DMS114 treated with DMSO at 0.1 percent for 48 hours (cell line): Measurements from ENCODE around the gene CES2.
A peak's percentile ranks its signal among the peaks of the same experiment; 100 is the strongest.
"Not testable (repeated sequence)": the region's sequence is repeated elsewhere in the genome, so short reads cannot be mapped to it uniquely, and the experiment has no call there.

Experiments used
- DNase-seq: peaks from one replicate; lab custom pipeline; 2025; ENCODE audit not compliant: unreplicated experiment; lab: John Stamatoyannopoulos, UW

The CES2 gene

GRCh38 chr16:66934138-66934838, 1.0 kb upstream of the CES2 start, which contains the start of gene CIAO2B:
CIAO2B (minus strand) TSS chr16:66934402; CDS start chr16:66934364, 38 bp downstream.
- peak; percentile 73 for DNase-seq

- not testable (repeated sequence) for DNase-seq
These were observed 440 bp upstream of the CES2 start for GRCh38 chr16:66934839-66935313.

- DNase-seq, result no peak
These were observed 1.1 kb downstream of the CES2 start for GRCh38 chr16:66936462-66936861.

GRCh38 chr16:66936889-66937554, 1.7 kb downstream of the CES2 start:
- no peak for DNase-seq

- DNase-seq, result no peak
These were observed 2.5 kb downstream of the CES2 start for GRCh38 chr16:66937725-66938337.

- DNase-seq, result no peak
These were observed 4.0 kb downstream of the CES2 start for GRCh38 chr16:66939366-66939765.

GRCh38 chr16:66940236-66940635, 4.9 kb downstream of the CES2 start:
- DNase-seq, result no peak

- no peak for DNase-seq
These were observed 7.7 kb downstream of the CES2 start for GRCh38 chr16:66942981-66943380.

- no peak for DNase-seq
These were observed 8.2 kb downstream of the CES2 start for GRCh38 chr16:66943426-66944053.

- DNase-seq, result no peak
These were observed 8.7 kb downstream of the CES2 start for GRCh38 chr16:66944054-66944441.

GRCh38 chr16:66944971-66945370, 9.7 kb downstream of the CES2 start:
- DNase-seq, result not testable (repeated sequence)

GRCh38 chr16:66945939-66946338, 10.6 kb downstream of the CES2 start:
- DNase-seq, result no peak

- DNase-seq, result no peak
These were observed 11.2 kb downstream of the CES2 start for GRCh38 chr16:66946541-66946940.

GRCh38 chr16:66946974-66947301, 11.6 kb downstream of the CES2 start:
- no peak for DNase-seq

GRCh38 chr16:66947302-66948065, 12.2 kb downstream of the CES2 start:
- peak; percentile 90 for DNase-seq

- DNase-seq, result no peak
These were observed 13.0 kb downstream of the CES2 start for GRCh38 chr16:66948134-66948836.

GRCh38 chr16:66948837-66949225, 13.5 kb downstream of the CES2 start:
- DNase-seq, result no peak

GRCh38 chr16:66949472-66949871, 14.2 kb downstream of the CES2 start:
- no peak for DNase-seq

- no peak for DNase-seq
These were observed 15.1 kb downstream of the CES2 start for GRCh38 chr16:66950437-66950836.
